OCI-LY3 (cell line): ENCODE measurements around the gene NT5C2.
"Not testable (repeated sequence)": the region's sequence is repeated elsewhere in the genome, so short reads cannot be mapped to it uniquely, and the experiment has no call there.

Experiments
- CTCF ChIP-seq: fragments of 200-600, 300-600 bp; sonication (generic); IDR thresholded peaks from 2 replicates; pipeline ENCODE4 v1.5.1; 2014; ENCODE audit warnings: antibody characterized with exemption, low read length, low read depth
- EZH2phosphoT487 ChIP-seq: fragments of 200-600 bp; shearing (Covaris generic); IDR thresholded peaks from 2 replicates; pipeline ENCODE4 v1.6.1; 2018; ENCODE audit warnings: antibody characterized with exemption, mixed run types, low read depth

- not testable (repeated sequence) for TF ChIP-seq CTCF, EZH2phosphoT487
Measured at GRCh38 chr10:103224721-103225120, 31.6 kb upstream of the NT5C2 start.
